Neural progenitor cell (in vitro differentiated cells): Measurements from ENCODE around the gene PHF13.

Source experiments
- CTCF ChIP-seq: fragments of 200-600 bp; sonication (generic); IDR thresholded peaks from 2 replicates; pipeline ENCODE4 v1.5.1; 2017; ENCODE audit warnings: antibody characterized with exemption, mild to moderate bottlenecking
- EZH2 ChIP-seq: fragments of 200-600 bp; sonication (generic); IDR thresholded peaks from 2 replicates; pipeline ENCODE4 v1.6.1; 2017; ENCODE audit warnings: antibody characterized with exemption, mild to moderate bottlenecking, moderate library complexity
- EZH2phosphoT487 ChIP-seq: fragments of 200-600 bp; sonication (generic); IDR thresholded peaks from 2 replicates; pipeline ENCODE4 v1.6.1; 2017; ENCODE audit warnings: antibody characterized with exemption

DNA sequence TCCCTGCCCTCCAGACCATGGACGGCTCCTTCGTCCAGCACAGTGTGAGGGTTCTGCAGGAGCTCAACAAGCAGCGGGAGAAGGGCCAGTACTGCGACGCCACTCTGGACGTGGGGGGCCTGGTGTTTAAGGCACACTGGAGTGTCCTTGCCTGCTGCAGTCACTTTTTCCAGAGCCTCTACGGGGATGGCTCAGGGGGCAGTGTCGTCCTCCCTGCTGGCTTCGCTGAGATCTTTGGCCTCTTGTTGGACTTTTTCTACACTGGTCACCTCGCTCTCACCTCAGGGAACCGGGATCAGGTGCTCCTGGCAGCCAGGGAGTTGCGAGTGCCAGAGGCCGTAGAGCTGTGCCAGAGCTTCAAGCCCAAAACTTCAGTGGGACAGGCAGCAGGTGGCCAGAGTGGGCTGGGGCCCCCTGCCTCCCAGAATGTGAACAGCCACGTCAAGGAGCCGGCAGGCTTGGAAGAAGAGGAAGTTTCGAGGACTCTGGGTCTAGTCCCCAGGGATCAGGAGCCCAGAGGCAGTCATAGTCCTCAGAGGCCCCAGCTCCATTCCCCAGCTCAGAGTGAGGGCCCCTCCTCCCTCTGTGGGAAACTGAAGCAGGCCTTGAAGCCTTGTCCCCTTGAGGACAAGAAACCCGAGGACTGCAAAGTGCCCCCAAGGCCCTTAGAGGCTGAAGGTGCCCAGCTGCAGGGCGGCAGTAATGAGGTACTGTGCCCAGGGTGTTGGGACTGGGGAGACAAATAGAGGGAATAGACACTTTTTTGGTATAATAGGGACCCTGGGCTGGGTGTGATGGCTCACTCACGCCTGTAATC is 32.7 kb upstream of the PHF13 start:
- TF ChIP-seq CTCF: no peak
- TF ChIP-seq EZH2: no peak
- no peak for TF ChIP-seq EZH2phosphoT487
